GM12801 (cell line): Measurements from ENCODE around the gene STUM.

Experiments used
- TF ChIP-seq, protein P1 (sequence below): IDR thresholded peaks from one replicate; pipeline ENCODE4 v1.5.1; 2011; ENCODE audit warnings: control low read depth; ENCODE audit not compliant: insufficient read length; ENCODE audit errors: extremely low read depth

The STUM gene

GRCh38 chr1:226653311-226653921 lies 104.9 kb downstream of the STUM start:
- TF ChIP-seq, protein P1, sequence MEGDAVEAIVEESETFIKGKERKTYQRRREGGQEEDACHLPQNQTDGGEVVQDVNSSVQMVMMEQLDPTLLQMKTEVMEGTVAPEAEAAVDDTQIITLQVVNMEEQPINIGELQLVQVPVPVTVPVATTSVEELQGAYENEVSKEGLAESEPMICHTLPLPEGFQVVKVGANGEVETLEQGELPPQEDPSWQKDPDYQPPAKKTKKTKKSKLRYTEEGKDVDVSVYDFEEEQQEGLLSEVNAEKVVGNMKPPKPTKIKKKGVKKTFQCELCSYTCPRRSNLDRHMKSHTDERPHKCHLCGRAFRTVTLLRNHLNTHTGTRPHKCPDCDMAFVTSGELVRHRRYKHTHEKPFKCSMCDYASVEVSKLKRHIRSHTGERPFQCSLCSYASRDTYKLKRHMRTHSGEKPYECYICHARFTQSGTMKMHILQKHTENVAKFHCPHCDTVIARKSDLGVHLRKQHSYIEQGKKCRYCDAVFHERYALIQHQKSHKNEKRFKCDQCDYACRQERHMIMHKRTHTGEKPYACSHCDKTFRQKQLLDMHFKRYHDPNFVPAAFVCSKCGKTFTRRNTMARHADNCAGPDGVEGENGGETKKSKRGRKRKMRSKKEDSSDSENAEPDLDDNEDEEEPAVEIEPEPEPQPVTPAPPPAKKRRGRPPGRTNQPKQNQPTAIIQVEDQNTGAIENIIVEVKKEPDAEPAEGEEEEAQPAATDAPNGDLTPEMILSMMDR, result no peak

GRCh38 chr1:226654046-226654667 lies 105.6 kb downstream of the STUM start:
- TF ChIP-seq, protein P1, result no peak

DNA sequence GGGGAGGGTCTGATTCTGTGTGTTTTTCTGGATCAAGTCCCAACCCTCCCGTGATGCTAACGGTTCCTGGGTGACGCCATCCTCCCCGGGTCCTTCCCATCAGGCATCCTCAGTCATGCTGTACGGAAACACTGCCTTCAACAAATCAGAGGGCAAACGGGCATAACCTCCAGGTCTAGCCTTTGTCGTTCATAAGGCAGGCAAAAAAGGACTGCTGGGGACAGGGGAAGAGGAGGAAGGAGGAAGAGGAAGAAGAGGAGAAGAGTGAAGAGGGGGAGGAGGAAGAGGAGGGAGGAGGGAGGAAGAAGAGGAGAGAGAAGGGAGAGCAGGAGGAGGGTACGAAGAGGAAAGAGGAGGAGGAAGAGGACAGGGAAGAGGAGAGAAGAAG lies 106.1 kb downstream of the STUM start:
- TF ChIP-seq, protein P1, result no peak

DNA sequence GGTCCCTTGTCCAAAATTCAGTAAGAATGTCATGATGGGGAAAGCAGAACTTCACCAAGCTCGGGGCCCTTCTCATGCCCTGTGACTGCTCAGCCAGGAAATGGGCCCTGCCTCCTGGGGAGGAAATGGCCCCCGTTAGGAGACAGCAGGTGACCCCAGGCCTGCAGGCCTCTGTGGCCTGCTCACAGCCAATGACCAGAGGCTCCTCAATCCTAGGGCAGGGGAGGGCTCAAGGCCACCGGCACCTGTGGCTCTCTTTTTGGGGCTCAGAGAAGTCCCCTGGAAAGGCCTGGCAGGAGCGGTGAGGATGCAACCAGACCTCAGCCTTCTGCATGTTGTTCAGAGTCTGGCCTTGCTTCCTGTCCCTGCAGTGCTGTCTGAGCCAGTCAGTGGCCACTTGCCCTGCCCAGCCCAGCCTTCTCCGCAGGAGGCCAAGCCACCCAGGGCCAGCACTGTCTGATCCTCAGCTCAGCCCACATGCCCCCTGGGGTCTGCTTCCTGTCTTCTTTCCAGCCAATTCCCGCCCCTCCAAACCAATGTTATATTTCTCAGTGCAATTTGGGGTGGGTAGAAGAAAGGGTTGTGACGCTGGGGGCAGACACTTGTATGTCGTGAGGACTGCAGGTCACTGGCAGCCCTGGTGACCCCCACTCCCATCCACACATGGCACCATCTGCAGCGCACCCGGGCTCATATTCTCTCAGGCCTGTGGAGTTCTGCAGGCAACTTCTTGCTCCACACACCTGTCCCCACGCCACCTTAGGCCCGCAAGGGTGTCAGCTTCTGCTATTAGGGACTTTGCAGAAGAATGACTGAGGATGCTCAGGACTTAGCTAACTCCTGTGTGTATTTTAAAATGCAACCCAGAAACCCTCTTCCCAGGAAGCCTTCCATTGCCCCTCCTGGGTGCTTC lies 106.9 kb downstream of the STUM start:
- TF ChIP-seq, protein P1, result no peak

DNA sequence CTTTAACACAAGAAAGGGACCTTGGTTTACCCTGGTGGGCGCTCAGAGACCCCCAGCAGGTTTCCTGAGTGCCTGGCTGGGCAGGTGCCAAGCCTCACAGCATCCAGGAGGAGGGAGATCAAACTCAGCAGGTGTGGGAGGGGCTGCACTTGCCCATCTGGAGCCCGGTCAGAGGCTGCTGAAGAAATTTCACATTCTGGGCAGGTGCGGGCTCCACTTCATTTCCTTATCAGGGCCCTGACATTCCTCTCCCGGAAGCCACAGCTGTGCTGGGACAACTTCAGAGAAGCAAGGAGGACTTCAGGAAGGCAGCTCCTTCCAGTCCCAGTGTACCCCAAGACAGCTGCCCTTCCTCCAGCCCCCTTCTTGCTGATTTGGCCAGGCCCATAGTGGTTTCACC lies 107.6 kb downstream of the STUM start:
- TF ChIP-seq, protein P1, result no peak

- TF ChIP-seq, protein P1, result no peak
Measured at GRCh38 chr1:226656601-226657277, 108.2 kb downstream of the STUM start.
